Measurements from ENCODE around the gene ATF7. TPM values are rescaled to one million over a fixed set of nuclear protein-coding genes. Genes with fewer than 3 reads are reported as not detected.

The ATF7 gene
- 5.8 and 9.7 TPM in 2 replicates for total RNA-seq (ENCODE audit: low replicate concordance)

DNA sequence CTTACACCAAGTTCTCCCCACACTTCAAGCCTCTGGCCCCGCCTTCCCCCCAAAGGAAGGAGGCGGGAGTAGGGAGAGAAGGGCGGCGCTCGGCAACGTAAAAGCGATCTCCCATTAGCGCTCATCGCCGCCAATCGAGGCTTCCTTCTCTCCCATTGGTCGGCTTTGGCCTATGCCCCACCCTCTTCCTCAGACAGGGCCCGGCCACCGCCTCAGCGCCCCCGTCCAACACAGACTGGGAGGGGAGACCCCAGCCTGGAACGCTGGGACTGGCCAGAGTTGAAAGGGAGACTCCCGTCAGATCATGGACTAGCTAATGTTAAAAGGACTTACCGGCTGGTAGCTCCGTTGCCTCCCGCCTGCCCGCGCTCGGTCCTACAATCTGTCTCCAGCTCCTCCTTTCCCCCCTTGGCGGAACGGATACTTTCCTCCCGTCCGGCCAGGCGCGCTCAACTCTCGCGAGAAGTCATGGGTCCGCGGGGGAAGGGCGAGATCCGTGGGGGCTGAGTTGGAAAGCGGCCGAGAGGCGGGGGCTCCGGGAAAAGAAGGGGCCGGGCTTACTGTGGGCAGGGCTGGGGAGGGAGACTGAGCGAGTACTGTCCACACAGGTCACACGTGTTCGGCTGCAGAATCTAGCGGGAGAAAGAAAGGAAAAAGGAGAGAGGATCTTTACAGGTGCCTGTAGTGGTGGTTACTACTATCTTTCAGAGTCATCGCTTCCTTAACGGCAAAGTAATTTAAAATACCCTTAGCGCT is at the start of gene ATF7:
TSS of gene ATF7 (minus strand) at position 437 of the 756 bp plus-strand sequence. CDS start 25,382 bp downstream, outside the sequence.

DNA sequence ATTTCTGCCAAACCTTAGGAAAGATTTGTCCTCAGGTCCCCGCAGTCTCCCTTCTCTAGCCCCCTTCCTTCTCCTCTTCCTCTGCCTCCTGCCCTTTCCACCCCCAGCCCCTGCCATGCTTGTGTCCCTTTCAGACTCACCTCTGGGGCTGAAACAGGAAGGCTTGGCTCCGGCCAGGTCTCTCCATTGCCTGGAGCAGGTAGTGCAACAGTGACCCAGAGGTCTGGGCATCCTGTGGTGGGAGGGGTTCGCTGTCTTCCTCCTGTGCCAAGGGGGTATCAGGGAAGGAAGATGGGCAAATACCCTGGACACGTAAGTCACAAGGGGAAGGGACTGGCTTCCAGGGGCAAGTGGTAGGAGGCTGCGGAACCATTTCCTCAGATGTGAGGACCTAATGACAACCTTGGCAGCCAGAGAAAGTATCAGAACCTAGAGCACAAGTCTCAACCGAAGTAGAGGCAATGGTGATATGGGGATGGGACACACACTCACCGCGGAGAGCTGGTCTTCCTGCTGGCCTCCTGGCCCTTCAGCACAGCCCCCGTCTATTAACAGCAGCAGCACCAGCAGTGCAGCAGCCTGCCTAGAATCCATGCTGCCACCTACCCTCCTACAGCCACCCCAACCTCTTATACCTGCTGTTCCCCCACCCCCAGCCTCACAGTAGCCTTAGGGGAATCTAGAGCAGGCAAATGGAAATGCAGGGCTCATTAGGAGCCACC is 119.1 kb downstream of the ATF7 start, which contains the start of gene NPFF:
TSS of gene NPFF (minus strand) at position 604 of the 722 bp plus-strand sequence. CDS start at position 594, 10 bp downstream.

DNA sequence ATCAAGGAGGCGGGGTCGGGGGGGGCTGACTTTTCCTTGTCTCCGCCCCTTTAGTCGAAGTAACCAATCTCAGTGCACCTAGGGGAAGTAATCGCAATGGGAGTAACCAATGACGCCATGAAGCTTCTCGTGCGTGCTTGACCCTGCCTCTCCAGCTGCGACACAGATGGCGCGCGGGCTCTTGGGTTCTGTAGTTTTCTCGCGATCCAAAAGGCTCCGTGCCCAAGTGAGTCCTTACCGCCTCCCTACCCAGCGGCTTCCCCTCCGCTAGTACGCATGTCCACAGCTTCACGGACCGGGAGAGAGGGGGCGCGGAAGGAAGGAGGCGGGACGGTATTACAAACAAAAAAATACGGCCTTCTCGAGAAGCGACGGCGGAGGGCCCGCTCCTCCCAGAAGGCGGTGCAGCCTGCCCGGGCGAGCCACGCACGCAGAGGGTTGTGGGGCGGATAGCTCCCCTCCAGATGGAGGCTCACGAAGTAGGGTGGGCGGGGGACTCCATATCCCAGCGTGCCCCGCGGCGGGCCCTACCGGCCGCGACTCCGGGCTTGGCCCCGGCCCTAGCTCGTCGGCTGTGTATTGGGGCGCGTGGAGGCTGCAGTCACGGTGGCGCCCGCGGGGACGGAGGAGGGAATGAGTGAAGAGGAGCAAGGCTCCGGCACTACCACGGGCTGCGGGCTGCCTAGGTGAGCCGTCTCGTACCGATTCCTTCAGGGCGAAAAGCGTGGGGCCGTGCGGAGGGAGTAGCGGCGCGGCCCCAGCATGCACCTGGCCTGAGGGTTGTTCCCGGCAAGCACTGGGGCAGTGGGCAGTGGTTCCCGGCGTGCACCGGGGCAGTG is 125.2 kb downstream of the ATF7 start, which contains the start of gene TARBP2:
TSS of gene TARBP2 (plus strand) at position 508 of the 839 bp plus-strand sequence. CDS start at position 634, 126 bp downstream.

DNA sequence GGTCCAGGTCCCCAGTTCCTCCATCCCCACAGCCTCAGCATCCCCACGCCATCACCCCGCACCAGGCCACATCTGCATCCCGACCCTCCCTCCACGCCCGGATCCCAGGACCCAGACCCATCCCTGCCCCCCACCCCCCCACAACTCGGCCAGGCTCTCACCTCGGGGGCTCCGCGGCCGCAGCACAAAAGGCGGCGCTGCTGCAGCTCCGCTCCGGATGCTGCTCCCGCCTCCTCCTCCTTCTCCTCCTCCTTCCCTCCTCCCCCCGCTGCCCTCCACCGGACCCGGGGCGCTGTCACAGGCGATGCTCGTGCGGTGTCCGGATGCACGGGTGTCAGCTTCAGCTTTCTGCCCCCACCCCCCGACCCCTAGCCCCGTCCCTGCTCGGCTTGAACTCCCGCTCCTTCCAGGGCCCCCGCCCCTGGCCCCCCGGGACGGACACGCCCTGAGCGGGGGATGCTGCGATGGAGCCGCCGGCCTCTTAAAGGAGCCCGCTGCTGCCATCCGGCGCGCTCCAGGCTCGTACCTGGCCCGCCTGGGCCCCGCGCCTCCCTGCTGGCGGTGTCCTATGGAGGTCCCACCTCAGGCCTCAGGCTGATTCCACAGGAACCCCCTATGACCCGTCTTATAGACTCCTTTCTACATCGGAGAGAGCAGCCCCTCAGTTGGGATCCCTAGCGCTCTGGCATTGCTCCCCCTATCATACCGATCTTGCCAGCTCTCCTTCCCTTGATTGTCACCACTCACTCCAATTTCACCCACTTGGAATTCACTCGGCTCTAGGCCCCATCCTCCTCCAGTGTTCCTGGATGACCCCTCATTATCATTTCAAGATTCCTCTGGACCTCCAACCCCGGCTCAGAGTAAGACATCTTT is 126.7 kb downstream of the ATF7 start, which contains the start of gene MAP3K12:
TSS of gene MAP3K12 (minus strand) at position 193 of the 876 bp plus-strand sequence. CDS start 12,067 bp downstream, outside the sequence.

Other genes with a start within 250 kb of the ATF7 start
- gene SP1, start 246.2 kb downstream of the ATF7 start, total RNA-seq (ENCODE audit: low replicate concordance) = 20.6 and 22.9 TPM in 2 replicates
- not detected in 2 replicates for gene AMHR2, start 202.5 kb downstream of the ATF7 start, total RNA-seq (ENCODE audit: low replicate concordance)
- gene PRR13, start 184.6 kb downstream of the ATF7 start, total RNA-seq (ENCODE audit: low replicate concordance) = 12.1 and 21.4 TPM in 2 replicates
- gene PCBP2, start 174.3 kb downstream of the ATF7 start, total RNA-seq (ENCODE audit: low replicate concordance) = 210 and 235 TPM in 2 replicates
- gene MAP3K12, start 126.9 kb downstream of the ATF7 start, total RNA-seq (ENCODE audit: low replicate concordance) = 16.1 and 48.9 TPM in 2 replicates
- gene TARBP2, start 125.1 kb downstream of the ATF7 start, total RNA-seq (ENCODE audit: low replicate concordance) = 24.5 and 36.5 TPM in 2 replicates
- not detected in 2 replicates for gene NPFF, start 118.9 kb downstream of the ATF7 start, total RNA-seq (ENCODE audit: low replicate concordance)
- 74.3 and 143 TPM in 2 replicates for gene ATP5MC2, start 49.7 kb upstream of the ATF7 start, total RNA-seq (ENCODE audit: low replicate concordance)
- 62.5 and 160 TPM in 2 replicates for gene CALCOCO1, start 101.1 kb upstream of the ATF7 start, total RNA-seq (ENCODE audit: low replicate concordance)
- gene CISTR, start 125.6 kb upstream of the ATF7 start, total RNA-seq (ENCODE audit: low replicate concordance) = not detected in 2 replicates

All from smooth muscle cell of the coronary artery (primary cell).